NCI-H1436 treated with DMSO at 0.1 percent for 48 hours (cell line): ENCODE results near the gene WWOX.

ENCODE experiments used
- DNase-seq: peaks from one replicate; lab custom pipeline; 2025; lab: John Stamatoyannopoulos, UW

Gene WWOX

DNA sequence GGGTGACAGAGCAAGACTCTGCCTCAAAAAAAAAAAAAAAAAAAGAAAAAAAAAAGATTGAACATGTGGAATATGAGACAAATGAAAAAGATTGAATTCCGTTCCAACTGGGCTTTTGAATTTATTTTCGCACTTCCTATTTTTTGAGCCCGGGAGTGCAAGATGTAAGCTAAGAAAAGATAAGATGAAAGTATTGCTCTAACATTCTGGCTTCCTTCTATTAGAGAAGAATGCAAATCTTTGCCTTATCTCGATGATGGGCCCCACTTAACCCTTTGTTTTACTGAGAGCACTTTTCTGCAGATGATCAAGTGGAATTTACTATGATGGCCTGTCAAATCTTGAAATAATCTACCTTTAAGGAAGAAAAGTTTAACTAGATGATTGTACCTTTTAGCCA is 96.3 kb downstream of the WWOX start:
- no peak for DNase-seq

DNA sequence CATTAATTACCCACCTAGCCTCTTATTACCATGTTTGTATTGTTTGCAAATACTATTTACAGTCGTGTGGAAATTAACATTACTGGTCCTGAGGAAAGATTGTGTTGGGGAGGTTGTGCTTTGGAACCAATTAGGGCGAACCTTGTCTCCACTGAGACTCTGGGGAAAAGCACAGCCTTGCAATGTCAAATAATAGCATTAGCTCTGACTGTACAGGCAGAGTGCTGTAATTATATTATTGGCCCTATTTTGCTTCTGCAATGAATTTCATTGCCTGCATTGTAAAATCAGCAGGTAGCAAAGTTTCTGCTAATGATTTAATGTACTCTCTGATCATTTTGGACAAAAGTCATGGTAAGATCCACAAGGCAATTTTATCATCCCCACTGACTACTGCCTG is 97.0 kb downstream of the WWOX start:
- peak; percentile 88 for DNase-seq

DNA sequence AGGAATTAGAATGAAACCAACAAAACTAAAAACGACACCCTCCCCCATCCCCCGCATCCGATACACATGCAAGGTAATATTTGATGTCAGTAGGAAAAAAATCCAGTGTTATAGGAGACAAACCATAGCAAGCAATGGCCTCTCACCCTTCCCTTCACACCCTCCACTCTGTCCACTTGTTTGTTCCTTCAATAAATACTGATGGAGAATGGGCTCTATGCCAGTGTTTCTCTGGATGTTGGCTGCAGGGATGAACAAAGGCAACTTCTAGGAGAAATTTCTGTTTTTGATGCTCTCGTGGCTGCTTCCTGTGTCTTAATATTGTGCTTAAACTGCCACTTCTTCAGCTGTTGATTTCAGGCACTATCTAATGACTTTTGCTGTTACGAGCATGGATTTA is 98.8 kb downstream of the WWOX start:
- DNase-seq: no peak

DNA sequence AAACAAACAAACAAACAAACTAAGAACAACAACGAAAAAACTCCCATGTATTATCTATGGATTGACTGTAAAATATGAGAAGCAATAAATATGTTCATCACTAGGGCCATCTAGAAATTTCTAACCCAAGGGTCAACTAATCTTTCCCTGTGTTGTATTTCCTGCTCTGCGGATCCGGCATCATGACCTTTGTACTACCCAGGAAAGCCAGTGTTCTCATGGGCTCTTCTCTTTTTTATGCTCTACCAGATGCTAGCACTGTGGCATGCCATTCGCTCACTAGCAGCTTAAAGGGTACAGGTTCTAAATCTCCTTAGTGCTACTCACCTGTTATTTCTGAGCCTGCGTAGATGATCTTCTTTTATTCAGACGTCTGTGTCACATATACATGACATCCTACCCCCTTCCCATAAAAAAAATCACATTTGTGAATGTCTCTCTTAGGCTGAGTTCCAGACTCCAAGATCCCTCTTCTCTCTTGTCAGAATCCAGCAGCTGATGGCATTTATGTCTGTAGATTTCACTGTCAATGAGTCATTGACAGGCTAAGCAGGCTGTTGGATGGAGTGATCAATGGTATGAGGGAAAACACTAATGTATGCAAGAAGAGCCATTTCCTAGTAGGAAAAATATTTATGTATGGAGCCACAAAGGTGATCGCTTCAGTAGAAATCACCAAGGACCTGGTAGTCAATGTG is 100.0 kb downstream of the WWOX start:
- no peak for DNase-seq

DNA sequence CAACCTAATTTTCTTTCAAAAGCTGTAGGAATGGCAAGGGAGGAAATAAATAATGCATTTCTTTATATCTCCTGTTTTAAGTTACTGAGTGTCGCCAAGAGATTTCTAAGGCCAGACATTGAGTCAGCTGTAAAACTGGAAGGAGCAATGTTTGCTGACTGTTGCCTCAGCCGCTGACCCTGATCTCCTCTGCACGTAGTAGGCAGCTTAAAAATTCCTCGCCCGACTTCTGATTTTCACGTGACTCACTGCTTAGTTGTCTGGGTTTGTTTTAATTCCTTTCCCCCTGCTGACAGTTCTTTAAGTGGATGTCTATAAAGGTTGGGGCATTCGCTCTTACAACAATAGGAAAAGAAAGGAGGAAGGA is 100.6 kb downstream of the WWOX start:
- no peak for DNase-seq

DNA sequence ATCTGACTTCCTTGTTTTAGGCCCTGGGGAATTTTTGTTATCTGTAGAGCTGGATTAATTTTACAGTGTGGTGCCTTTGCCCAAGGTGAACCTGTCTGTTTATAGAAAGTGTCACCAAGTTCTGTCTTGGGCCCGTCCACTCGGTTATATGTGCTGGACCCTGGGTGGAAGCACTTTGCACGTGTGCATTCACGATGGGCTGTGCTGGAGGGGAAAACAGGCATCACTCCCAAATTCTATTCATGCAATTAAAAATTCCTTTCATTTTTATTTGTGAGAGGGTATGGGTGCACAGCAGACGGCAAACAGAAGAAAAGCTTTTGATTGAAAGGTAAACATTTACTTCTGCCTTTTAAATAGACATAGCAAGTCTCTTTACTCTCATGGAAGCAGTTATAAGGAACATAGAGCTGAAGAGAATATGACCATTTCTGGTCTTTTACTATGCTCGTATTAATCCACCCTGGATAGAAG is 101.2 kb downstream of the WWOX start:
- no peak for DNase-seq

DNA sequence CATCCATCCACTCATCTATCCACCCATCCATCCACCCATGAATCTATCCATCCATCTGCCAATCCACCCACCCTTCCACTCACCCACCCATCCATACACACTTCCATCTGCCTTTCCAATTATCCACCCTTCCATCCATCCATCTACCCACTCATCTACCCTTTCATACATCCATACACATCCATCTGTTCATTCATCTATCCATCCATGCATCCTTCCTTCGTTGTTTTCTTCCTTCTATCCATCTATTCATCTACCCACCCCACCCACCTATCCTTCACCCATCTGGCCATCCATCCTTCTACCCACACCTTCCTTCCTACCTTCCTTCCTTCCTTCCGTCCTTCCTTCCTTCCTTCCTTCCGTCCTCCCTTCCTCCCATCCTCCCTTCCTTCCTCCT is 106.1 kb downstream of the WWOX start:
- DNase-seq: no peak

DNA sequence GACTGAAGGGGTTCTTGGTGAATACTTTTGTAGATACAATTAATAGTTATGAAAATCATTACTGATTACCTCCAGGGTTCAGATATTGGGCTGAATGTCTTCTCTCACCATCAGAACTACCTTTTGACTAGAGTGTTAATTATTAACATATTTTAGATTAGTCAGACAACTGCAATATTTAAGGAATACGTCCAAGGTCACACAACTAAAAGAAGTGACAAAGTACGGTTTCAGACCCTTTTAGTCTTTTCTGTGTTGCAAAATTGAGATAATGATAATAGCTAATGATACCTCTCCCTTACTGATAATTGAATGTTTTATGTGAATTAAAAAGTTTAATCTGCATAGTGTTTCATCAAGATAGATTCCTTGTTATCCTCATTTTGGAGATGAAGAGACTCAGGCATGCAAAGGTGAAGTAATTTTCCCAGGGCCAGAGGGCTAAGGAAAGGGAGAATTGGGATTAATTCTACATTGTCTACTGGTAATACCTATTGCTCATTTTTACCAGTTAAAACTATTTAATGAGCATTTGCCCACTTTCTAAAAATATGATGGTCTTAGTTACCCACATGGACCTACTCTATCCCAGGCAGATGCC is 107.3 kb downstream of the WWOX start:
- no peak for DNase-seq

DNA sequence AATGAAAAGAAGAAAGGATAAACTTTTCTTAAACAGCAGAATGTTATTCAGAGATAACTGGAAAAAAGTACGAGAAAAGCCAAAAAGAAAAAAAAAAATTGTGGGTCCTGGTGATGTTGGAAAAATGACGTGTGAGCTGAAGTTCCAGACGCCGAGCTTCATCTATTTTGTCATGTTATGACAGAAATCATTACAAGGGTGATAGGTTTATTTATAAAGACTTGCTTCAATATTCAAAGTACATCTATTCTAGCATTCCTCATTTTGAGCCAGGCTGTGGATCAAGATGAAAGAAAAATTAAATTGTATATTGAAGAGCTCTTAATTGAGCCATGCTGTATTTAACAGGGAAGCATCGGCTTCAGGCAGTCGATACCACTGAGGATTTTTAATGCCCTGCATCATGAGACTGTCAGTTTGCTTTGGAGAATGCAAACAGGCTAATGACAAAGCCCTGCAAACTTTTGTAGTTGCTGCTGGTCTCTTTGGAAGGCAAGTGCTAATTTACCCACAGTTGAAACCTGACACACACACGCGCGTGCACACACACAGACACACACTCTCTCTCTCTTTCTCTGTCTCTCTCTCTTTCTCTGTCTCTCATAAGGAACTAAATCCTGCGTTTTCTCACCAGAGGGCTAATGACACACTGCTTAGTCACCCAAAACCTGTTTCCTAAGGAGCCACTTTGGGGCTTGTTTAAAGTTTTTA is 110.7 kb downstream of the WWOX start:
- DNase-seq: no peak

DNA sequence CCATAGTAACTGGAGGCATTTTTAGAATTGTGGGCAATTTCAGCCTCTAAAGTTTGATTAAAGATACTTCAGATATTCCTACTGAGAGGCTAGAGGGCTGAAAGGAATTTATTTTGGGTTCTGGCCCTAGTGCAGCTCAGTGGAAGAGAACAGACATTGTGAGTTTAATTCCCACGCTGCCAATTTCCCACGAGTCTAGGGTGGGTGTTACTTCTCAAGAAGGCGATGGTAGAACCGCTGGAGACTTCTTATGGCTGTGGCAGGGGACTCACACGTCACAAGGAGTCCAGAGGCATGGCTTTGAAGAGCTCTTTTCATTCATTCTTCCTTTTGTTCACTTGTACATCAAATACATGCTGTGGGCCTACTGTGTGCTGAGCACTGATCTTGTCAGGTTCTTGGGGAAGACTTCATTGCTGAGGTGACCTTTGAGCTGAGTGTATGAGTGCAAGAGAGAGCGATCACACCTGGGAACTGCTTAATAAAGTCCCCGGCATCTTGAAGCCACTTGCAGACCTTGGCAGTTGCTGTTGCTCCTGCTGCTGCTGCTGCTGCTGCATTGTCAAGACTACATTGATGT is 111.7 kb downstream of the WWOX start:
- no peak for DNase-seq

DNA sequence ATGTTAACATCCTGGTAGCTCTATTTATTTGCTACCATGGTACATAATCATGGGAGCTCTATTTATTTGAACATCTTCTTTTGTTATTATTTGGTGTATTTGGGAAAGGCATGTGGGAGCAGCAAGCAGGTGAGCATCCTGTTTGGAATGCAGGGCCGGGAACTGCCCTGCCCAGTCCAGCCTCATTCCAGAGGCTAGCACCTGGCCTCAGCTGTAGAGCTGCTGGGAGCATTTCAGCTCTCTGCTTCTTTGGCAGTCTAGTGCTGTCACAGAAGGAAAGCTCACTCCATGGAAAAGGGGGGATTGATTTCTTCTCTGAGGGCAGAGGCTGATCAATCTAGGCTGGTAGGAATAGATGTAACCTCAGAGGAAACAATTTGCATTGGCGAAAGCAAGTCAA is 112.5 kb downstream of the WWOX start:
- no peak for DNase-seq

DNA sequence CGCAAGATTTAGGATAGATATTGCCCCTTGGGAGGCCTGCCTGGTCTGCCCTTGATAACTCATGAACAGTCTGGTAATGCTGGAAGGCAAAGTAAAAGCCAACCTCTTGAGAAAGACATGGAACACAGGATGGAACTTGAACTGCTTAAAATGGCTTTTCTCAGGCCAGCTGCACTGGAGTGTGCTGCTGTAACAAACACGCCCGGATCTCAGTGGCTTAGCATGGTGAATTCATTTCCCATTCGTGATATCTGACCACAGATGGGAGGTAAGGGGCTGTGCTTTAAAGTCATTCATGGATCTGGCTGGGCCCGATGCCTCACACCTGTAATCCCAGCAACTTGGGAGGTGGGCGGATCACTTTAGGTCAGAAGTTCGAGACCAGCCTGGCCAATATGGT is 113.2 kb downstream of the WWOX start:
- no peak for DNase-seq

DNA sequence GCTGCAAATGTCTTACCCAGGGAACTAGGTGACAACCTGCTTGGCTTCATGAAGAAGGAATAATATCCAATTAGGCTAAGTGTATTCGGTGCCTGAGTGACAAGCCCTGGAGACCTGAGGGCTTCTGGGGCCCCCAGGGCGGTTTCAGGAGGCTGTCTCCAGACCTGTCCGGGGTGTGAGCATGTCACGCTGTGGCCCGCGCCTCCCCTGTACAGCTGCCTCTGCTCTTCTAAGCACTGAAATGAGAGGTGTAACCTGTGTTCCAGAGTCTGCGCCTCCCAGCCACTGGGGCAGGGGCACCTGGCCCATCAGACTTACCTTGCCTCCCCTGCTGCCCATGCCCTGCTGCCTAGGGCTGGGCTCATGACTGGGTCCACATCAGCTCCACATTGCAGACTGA is 114.3 kb downstream of the WWOX start:
- no peak for DNase-seq

DNA sequence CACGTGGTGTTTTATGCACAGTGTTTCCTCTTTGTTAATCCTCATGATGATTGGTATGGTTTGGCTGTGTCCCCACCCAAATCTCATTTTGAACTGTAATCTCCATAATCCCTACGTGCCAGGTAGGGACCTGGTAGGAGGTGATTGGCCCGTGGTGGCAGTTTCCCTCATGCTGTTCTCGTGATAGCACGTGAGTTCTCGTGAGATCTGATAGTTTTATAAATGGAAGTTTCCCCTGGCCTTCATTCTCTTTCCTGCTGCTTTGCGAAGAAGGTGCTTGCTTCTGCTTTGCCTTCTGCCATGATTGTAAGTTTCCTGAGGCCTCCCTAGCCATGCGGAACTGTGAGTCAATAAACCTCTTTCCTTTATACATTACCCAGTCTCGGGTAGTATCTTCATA is 115.8 kb downstream of the WWOX start:
- DNase-seq: no peak

DNA sequence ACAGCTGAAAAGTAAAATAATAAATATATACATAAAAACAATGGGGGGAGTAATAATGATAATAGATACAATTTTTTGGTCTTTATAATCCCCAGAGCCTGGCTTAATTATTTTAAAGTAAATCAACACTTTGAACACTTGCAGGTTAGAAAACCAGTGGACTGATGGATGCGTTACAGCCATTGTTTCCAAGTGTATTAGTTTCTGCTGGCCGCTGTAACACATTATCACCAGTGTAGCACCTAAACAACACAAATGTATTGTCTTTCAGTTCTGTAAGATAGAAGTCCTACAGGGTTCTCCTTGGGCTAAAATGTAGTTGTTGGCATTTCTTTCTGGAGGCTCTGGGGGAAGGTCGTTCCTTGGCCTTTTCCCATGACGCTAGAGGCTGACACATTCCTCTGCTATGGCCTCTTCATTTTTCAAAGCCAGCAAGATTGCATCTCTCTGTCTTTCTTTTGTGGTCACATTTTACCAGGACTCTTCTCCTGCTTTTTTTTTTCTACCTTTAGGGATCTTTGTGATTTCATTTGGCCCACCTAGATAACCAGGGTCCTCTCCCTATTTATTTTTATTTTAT is 116.8 kb downstream of the WWOX start:
- DNase-seq: no peak

DNA sequence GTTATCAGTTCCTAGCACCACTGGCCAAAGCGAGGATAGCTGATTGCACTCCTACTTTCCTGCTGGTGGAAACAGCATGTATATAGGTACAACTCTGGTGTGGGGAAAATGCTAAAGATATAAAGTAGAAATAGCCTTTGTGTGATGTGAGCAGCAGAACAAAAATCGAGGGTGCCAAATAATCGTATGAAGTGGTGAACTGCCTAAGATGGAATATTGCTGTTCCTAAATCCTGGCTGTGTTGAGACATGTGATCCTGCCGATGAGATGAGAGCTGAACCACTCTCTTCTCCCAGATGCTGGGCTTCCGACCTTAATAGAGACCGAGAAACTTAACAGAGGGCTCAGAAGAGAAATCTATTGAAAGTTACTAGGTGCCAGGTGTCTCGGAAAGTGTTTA is 117.8 kb downstream of the WWOX start:
- DNase-seq: no peak

DNA sequence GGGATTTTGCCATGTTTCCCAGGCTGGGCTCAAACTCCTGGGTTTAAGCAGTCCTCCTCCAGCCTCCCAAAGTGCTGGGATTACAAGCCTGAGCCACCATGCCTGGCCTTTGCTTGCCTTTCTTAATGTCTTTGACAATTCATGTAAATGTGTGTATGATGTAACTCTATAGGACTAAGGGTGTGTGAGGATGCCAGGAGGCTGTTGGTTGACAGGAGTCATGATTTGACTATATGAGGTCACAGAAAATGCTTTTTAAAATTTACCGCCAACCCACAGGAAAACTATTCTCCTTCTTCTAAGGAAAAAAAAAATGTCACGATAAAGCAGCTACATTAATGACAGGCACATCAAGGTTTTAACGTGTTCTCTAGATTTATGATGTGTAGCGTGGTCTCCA is 118.8 kb downstream of the WWOX start:
- DNase-seq: no peak

DNA sequence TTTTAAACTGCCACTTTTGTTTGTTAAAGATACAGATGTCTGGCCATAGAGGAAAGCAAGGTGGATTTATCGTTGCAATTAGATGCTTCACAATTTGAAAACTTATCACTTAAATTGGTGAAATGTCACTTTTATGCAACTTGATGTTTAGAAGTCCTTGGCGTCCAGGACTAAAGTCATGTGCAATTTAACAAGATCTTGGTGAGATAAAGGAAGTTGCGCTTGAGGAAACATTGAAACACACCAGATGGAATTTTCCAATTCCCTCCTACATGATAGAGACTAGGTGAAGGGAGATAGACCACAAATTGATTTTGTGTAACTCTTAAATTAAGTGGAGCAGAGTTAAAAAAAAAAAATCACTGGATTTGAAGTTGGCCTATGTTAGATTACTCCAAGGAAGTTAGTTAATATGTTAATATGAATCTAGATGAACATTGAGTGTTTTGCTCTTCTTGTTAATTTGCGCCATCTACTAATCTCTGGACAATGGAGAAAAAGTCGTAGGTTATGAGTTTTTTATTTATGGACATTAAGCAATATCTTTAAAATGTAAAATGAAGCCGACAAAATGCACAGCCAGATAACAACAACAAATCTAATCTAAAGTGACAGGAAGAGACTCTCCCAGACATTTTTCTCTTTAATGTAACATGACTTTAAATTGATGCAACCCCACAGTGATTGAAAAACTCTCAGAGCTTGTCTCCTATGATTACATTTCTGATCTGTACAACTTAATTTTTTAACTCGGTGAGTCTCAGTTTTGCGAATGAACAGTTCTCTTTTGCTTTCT is 119.6 kb downstream of the WWOX start:
- no peak for DNase-seq

DNA sequence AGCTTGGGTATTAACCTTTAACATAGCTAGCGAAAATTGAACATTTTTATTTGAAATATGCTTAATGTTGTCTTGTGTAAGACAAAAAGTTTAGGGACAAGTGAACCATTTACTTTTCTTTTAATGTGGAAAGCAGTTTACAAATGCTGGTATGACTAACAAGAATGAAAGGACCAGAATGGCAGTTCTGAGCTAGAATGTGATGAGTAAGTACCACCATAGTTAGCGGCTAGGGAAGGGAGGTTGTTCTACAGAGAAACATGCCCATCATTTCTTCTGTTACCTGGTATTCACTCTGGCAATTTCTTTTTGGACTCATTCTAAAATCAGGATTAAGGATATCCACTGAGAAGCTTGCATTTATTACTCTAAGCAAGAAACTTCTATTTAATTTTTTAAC is 121.1 kb downstream of the WWOX start:
- no peak for DNase-seq

DNA sequence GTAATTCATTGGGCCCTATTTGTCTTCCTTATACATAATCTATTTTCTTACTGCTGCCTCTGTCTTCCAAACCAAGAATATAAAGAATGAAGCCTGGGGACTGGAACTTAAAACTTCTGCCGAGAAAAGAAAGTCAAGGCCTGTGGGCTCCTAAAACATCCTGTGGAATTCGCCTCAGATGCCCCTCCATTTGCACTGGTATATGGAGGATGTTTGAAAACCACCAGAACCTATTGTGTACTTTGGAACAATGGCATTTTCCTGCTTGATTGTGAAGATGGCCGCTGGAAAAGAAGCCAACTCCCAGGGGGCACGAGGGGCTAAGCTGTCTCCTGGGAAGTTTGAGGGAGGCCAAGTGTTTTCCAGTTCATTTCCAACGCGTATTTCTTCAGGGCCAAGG is 122.4 kb downstream of the WWOX start:
- DNase-seq: no peak

DNA sequence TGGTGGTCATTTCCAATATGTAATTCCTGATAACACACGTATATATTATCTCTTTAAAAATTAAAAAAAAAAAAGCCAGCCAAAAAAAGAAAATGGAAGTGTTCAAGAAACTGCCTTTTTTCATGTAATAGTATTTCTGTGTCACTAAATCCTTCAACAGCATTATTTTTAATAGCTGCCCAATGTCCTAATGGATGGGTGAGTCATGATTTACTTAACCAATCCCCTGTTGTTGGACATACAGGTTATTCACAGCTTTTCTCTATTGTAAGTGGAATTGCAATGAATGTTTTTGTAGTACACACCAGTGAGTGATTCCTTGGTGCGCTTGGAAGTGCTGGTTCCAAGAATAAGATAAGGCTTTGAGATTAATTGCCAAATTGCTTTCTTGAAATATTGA is 124.9 kb downstream of the WWOX start:
- DNase-seq: no peak

DNA sequence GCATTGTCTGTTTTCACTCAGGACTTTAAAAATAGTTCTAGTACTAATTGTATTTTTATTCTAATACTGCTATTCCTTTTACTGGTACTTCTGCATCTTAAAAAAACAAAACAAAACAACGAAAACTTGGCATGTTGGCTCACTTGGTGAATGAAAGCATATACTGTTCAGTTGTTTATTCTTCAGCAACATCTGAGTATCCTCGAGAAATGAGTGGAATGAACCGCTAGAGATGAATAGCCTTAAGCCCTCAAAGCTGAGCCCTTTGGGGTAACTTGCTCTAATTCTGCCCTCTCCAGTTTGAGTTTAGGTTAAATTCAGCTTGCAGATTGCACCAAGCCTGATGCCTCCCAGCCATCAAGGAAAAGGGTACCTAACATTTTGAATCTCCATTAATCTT is 126.5 kb downstream of the WWOX start:
- DNase-seq: no peak
